ENCODE data around the gene GOLIM4.

Gene GOLIM4

GRCh38 chr3:167972502-167972901 lies 123.2 kb downstream of the GOLIM4 start:
- Histone ChIP-seq H3K4me1 (ENCODE audit: control insufficient read depth, insufficient read depth, low read length, unreplicated experiment) (no peaks in the 10 kb centered on the region), H2AFZ (ENCODE audit: low read length, unreplicated experiment) (no peak overlapping the region), H3K36me3 (ENCODE audit: insufficient read depth, low read length) (no peaks in the 10 kb centered on the region), H3K27ac (ENCODE audit: low read depth, low read length) (no peak overlapping the region), H3K79me2 (ENCODE audit: control insufficient read depth, insufficient read depth, low read length, unreplicated experiment) (no peaks in the 10 kb centered on the region), H3K4me3 (ENCODE audit: low read depth, low read length) (no peak overlapping the region), H3K27me3 (ENCODE audit: insufficient read depth, low read length) (peaks cover 4% of the 10 kb centered on the region)

- no peaks in the 10 kb centered on the region; the same call in 1 of the 2 replicates for H3K27me3 ChIP-seq (ENCODE audit: insufficient read depth, low read length)
- H3K4me1 ChIP-seq (ENCODE audit: control insufficient read depth, insufficient read depth, low read length, unreplicated experiment), result no peaks in the 10 kb centered on the region
- no peak overlapping the region for H3K27ac ChIP-seq (ENCODE audit: low read depth, low read length)
- no peak overlapping the region for H3K4me3 ChIP-seq (ENCODE audit: low read depth, low read length)
- H2AFZ ChIP-seq (ENCODE audit: low read length, unreplicated experiment), result no peak overlapping the region
- H3K79me2 ChIP-seq (ENCODE audit: control insufficient read depth, insufficient read depth, low read length, unreplicated experiment), result no peaks in the 10 kb centered on the region
- H3K36me3 ChIP-seq (ENCODE audit: insufficient read depth, low read length), result no peaks in the 10 kb centered on the region
Observed at GRCh38 chr3:167969548-167969947, 126.2 kb downstream of the GOLIM4 start.

- no peak overlapping the region for H3K4me3 ChIP-seq (ENCODE audit: low read depth, low read length)
- no peak overlapping the region for H3K27ac ChIP-seq (ENCODE audit: low read depth, low read length)
- no peaks in the 10 kb centered on the region for H3K79me2 ChIP-seq (ENCODE audit: control insufficient read depth, insufficient read depth, low read length, unreplicated experiment)
- H3K36me3 ChIP-seq (ENCODE audit: insufficient read depth, low read length), result no peaks in the 10 kb centered on the region
- H3K27me3 ChIP-seq (ENCODE audit: insufficient read depth, low read length), result no peaks in the 10 kb centered on the region; the same call in 1 of the 2 replicates
- no peaks in the 10 kb centered on the region for H3K4me1 ChIP-seq (ENCODE audit: control insufficient read depth, insufficient read depth, low read length, unreplicated experiment)
- H2AFZ ChIP-seq (ENCODE audit: low read length, unreplicated experiment), result no peak overlapping the region
Observed at GRCh38 chr3:167967257-167968036, 128.3 kb downstream of the GOLIM4 start.

All from ACC112 (cell line).